IMR-90 (cell line): Measurements from ENCODE around the gene CLCF1. TPM values are rescaled to one million over a fixed set of nuclear protein-coding genes. Genes with fewer than 3 reads are reported as not detected.

ENCODE experiments used
- CEBPB ChIP-seq: IDR thresholded peaks from 2 replicates; pipeline ENCODE4 v1.6.1; 2012; ENCODE audit warnings: low read depth, low read length, improper control_type of control experiment
- CHD1 ChIP-seq: IDR thresholded peaks from 2 replicates; pipeline ENCODE4 v1.6.1; 2012; ENCODE audit warnings: low read depth, low read length, improper control_type of control experiment
- FOS ChIP-seq: fragments of 150-350 bp; IDR thresholded peaks from 2 replicates; pipeline ENCODE4 v1.6.1; 2016; ENCODE audit warnings: low read depth, low read length
- MAFK ChIP-seq: IDR thresholded peaks from 2 replicates; pipeline ENCODE4 v1.6.1; 2012; ENCODE audit warnings: low read depth, low read length, improper control_type of control experiment
- MAZ ChIP-seq: IDR thresholded peaks from 2 replicates; pipeline ENCODE4 v1.6.1; 2012; ENCODE audit warnings: low read depth, mild to moderate bottlenecking, low read length, improper control_type of control experiment, moderate library complexity, borderline replicate concordance
- NFE2L2 ChIP-seq: fragments of 150-350 bp; IDR thresholded peaks from 2 replicates; pipeline ENCODE4 v1.6.1; 2016; ENCODE audit warnings: low read depth, mild to moderate bottlenecking, low read length
- POLR2A ChIP-seq: IDR thresholded peaks from 2 replicates; pipeline ENCODE4 v1.6.1; 2012; ENCODE audit warnings: mild to moderate bottlenecking, low read depth, low read length
- RAD21 ChIP-seq: IDR thresholded peaks from 2 replicates; pipeline ENCODE4 v1.6.1; 2012; ENCODE audit warnings: low read length, improper control_type of control experiment
- RCOR1 ChIP-seq: IDR thresholded peaks from 2 replicates; pipeline ENCODE4 v1.6.1; 2012; ENCODE audit warnings: mild to moderate bottlenecking, low read length, improper control_type of control experiment; ENCODE audit not compliant: insufficient replicate concordance
- polyA plus RNA-seq, 3 experiments: library from polyadenylated mRNA; depleted of rRNA; stranded (reverse); fragments of >200 nt; gene quantifications; 2 replicates each; pipeline ENCODE4 v1.2.3, GENCODE V29; 2012; ENCODE audit warnings: low replicate concordance in 1 of 3
- total RNA-seq: library from RNA; depleted of rRNA; stranded (reverse); fragments of >200 nt; gene quantifications from 2 replicates; pipeline ENCODE4 v1.2.3, GENCODE V29; 2012

Gene CLCF1
- total and polyA plus RNA-seq, 2 of the 4 experiments (the other 2 are of a cell fraction), result 5.6 to 27.8 TPM

- TF ChIP-seq CHD1 (no peak), CEBPB (peak; percentile 95), POLR2A (peak; percentile 70), MAFK (peak; percentile 66; the same call in 1 of the 2 replicates), MAZ (peak; percentile 98), RCOR1 (peak; percentile 75), RAD21 (peak; percentile 30; the same call in 1 of the 2 replicates), FOS (peak; percentile 72), NFE2L2 (peak; percentile 92)
These were observed 511 bp upstream of the CLCF1 start (continued) for GRCh38 chr11:67373648-67374570.
